ENCODE results near the gene STAU1. TPM values are rescaled to one million over a fixed set of nuclear protein-coding genes. Genes with fewer than 3 reads are reported as not detected.
"Not testable (repeated sequence)": the region's sequence is repeated elsewhere in the genome, so short reads cannot be mapped to it uniquely, and the experiment has no call there.

STAU1 gene
- total and polyA plus RNA-seq, 10 of the 15 experiments (the other 5 are each of a cell fraction or from before 2014, with no cell fraction given) = 13.9 to 66.2 (median 45.6) TPM

DNA sequence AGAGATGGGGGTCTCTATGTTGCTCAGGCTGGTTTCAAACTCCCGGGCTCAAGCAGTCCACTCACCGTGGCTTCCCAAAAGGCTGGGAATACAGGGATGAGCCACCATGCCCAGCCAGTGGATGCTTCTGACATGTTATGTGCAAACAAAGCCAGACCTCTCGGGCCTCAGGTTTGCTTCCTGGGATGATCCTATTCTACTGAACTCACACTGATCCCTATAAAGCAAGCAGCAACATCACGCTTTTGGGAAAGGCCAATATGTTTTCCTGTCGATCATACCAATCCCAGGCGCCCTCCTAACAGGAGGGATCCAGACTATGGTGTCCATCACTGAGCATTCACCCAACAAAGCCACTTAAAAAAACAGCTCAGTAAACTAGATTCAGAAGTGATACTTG is 81.8 kb downstream of the STAU1 start:
- TF ChIP-seq CHD4 (IDR thresholded peaks at IDR 0.05) (no peak), CHD1 (IDR thresholded peaks at IDR 0.05; ENCODE audit: low read depth, low read length) (no peak), FOS (IDR thresholded peaks at IDR 0.05; ENCODE audit: borderline replicate concordance, extremely low read depth, insufficient read length) (no peak), CBX3 (IDR thresholded peaks at IDR 0.05; ENCODE audit: borderline replicate concordance, low read depth) (no peak), ZZZ3 (IDR thresholded peaks at IDR 0.05; ENCODE audit: control insufficient read depth, insufficient read length, low read depth) (no peak), MXI1 (IDR thresholded peaks at IDR 0.05; ENCODE audit: low read depth, low read length) (no peak), IKZF1 (conservative IDR thresholded peaks at IDR 0.05) (no peak), TCF12 (IDR thresholded peaks at IDR 0.05; ENCODE audit: low read depth, low read length) (no peak), ZNF687 (IDR thresholded peaks at IDR 0.05) (no peak), SREBF1 (IDR thresholded peaks at IDR 0.05; ENCODE audit: low read length) (no peak), SUPT20H (IDR thresholded peaks at IDR 0.05; ENCODE audit: borderline replicate concordance, control insufficient read depth, low read depth, low read length) (no peak)
- Histone ChIP-seq H2AFZ (ENCODE audit: control insufficient read depth, low read depth, low read length) (no peak overlapping the region), H3K4me2 (ENCODE audit: control insufficient read depth, insufficient read depth) (no peak overlapping the region), H3K4me3 (no peak overlapping the region), H3K27ac (ENCODE audit: control insufficient read depth, insufficient read depth) (no peak overlapping the region), H3K4me1 (ENCODE audit: control insufficient read depth, insufficient read depth, low read length) (no peaks in the 10 kb centered on the region), H4K20me1 (ENCODE audit: control insufficient read depth, insufficient read depth) (0 out of 2 replicates have a peak, but pooled peaks cover under 1% of the 10 kb centered on the region), H3K27me3 (replicated peaks in 1 of 2; ENCODE audit: control insufficient read depth in 2 of 2, insufficient read depth in 2 of 2, low read length in 1 of 2) (no peaks in the 10 kb centered on the region), H3K79me2 (ENCODE audit: control insufficient read depth, insufficient read depth, low read length) (no peaks in the 10 kb centered on the region), H3K9me3 (replicated peaks; ENCODE audit: control insufficient read depth, insufficient read depth, low read length) (no peaks in the 10 kb centered on the region; the same call in 2 of the 3 replicates), H3K36me3 (ENCODE audit: control insufficient read depth in 2 of 2, insufficient read depth in 2 of 2, low read length in 1 of 2) (peaks cover 6 to 20% of the 10 kb centered on the region in 2 experiments), H3K9ac (ENCODE audit: control insufficient read depth, insufficient read depth, low read length) (no peak overlapping the region)
- no TSS peak for BruUV-seq (replicated peaks)
- SMC1A ChIA-PET (ENCODE audit: uncharacterized antibody, unreplicated experiment) = interaction anchor here (0.8 kb wide), 1 partner anchor 14 kb away, joined by 3 read pairs; no protein-coding TSS in a partner anchor
- intact Hi-C loops (cut with micrococcal nuclease; ENCODE audit: unreplicated experiment) = no loop called here
- RAD21 ChIA-PET (ENCODE audit: unreplicated experiment) = no interaction called here
- POLR2A ChIA-PET = no interaction called here
- DNase-seq (ENCODE audit: low read depth, low spot score) = no peak
- in situ Hi-C loops (cut with MboI) = no loop called here
- 100% methylated on average over 6 of the region's 6 CpGs for WGBS (ENCODE audit: insufficient coverage, insufficient replicate concordance, low lambda C conversion rate, missing lambda C conversion rate)
- no peak for ATAC-seq
- CTCF ChIA-PET = interaction anchor here (1.5 kb wide), 1 partner anchor 111 kb away, joined by 4 read pairs; no protein-coding TSS in a partner anchor
- no peak for FAIRE-seq

GRCh38 chr20:49104979-49105547 is 83.1 kb downstream of the STAU1 start:
- H2AFZ ChIP-seq (ENCODE audit: control insufficient read depth, low read depth, low read length); H3K4me3 ChIP-seq; intact Hi-C loops (cut with micrococcal nuclease; ENCODE audit: unreplicated experiment); H3K79me2 ChIP-seq (ENCODE audit: control insufficient read depth, insufficient read depth, low read length); RAD21 ChIA-PET (ENCODE audit: unreplicated experiment); BruUV-seq (replicated peaks); DNase-seq (ENCODE audit: low read depth, low spot score); in situ Hi-C loops (cut with MboI); H3K27me3 ChIP-seq (replicated peaks in 1 of 2; ENCODE audit: control insufficient read depth in 2 of 2, insufficient read depth in 2 of 2, low read length in 1 of 2); FAIRE-seq; H4K20me1 ChIP-seq (ENCODE audit: control insufficient read depth, insufficient read depth); H3K27ac ChIP-seq (ENCODE audit: control insufficient read depth, insufficient read depth); ATAC-seq; H3K9ac ChIP-seq (ENCODE audit: control insufficient read depth, insufficient read depth, low read length); H3K4me1 ChIP-seq (ENCODE audit: control insufficient read depth, insufficient read depth, low read length); CTCF ChIA-PET; H3K4me2 ChIP-seq (ENCODE audit: control insufficient read depth, insufficient read depth); H3K9me3 ChIP-seq (replicated peaks; ENCODE audit: control insufficient read depth, insufficient read depth, low read length); SMC1A ChIA-PET (ENCODE audit: uncharacterized antibody, unreplicated experiment): not testable (repeated sequence)
- peaks cover 6 to 16% of the 10 kb centered on the region in 2 experiments for H3K36me3 ChIP-seq (ENCODE audit: control insufficient read depth in 2 of 2, insufficient read depth in 2 of 2, low read length in 1 of 2)
- POLR2A ChIA-PET = interaction anchor here (0.6 kb wide), 1 partner anchor 46 kb away, joined by 3 read pairs; no protein-coding TSS in a partner anchor
- WGBS (ENCODE audit: insufficient coverage, insufficient replicate concordance, low lambda C conversion rate, missing lambda C conversion rate) = 96% methylated on average over 11 of the region's 11 CpGs
